KMS-11 (cell line): ENCODE results near the gene CNOT3.

Experiments
- H2AFZ ChIP-seq: fragments of 200-600 bp; sonication (generic); 2 replicates; pipeline ENCODE4 v1.6.1; 2016; ENCODE audit warnings: antibody characterized with exemption, mixed run types, low read depth
- H3K27ac ChIP-seq: fragments of 200-600 bp; sonication (generic); 2 replicates; pipeline ENCODE4 v1.6.1; 2016; ENCODE audit warnings: mild to moderate bottlenecking, mixed run types
- H3K27me3 ChIP-seq: fragments of 200-600 bp; sonication (generic); 2 replicates; pipeline ENCODE4 v1.6.1; 2017; ENCODE audit warnings: mild to moderate bottlenecking, low read depth, mixed run types, moderate library complexity; ENCODE audit not compliant: insufficient read depth
- H3K36me3 ChIP-seq: fragments of 200-600 bp; sonication (generic); 2 replicates; pipeline ENCODE4 v1.6.1; 2017; ENCODE audit warnings: mild to moderate bottlenecking, mixed run types; ENCODE audit not compliant: insufficient read depth
- H3K4me1 ChIP-seq: fragments of 200-600 bp; sonication (generic); 2 replicates; pipeline ENCODE4 v1.6.1; 2016; ENCODE audit warnings: mild to moderate bottlenecking, low read depth, mixed run types; ENCODE audit not compliant: poor library complexity, severe bottlenecking
- H3K4me2 ChIP-seq: fragments of 200-600 bp; sonication (generic); 2 replicates; pipeline ENCODE4 v1.7.0; 2016; ENCODE audit warnings: mild to moderate bottlenecking, mixed run types
- H3K4me3 ChIP-seq: fragments of 200-600 bp; sonication (generic); IDR thresholded peaks from 2 replicates; pipeline ENCODE4 v1.6.1; 2017; ENCODE audit warnings: low read depth, low read length, mixed read lengths; ENCODE audit not compliant: insufficient read depth
- H3K79me2 ChIP-seq: fragments of 200-600 bp; sonication (generic); 2 replicates; pipeline ENCODE4 v1.6.1; 2016; ENCODE audit warnings: low read depth, mixed run types; ENCODE audit not compliant: insufficient read depth
- H3K9ac ChIP-seq: fragments of 200-600 bp; sonication (generic); 2 replicates; pipeline ENCODE4 v1.6.1; 2016; ENCODE audit warnings: mild to moderate bottlenecking, mixed run types
- H4K20me1 ChIP-seq: fragments of 200-600 bp; sonication (generic); 2 replicates; pipeline ENCODE4 v1.6.1; 2016; ENCODE audit warnings: mild to moderate bottlenecking, mixed run types; ENCODE audit not compliant: insufficient read depth
- CTCF ChIP-seq: fragments of 200-600 bp; sonication (generic); conservative IDR thresholded peaks from 2 replicates; pipeline ENCODE4 v1.6.1; 2017; ENCODE audit warnings: low read depth, mild to moderate bottlenecking, antibody characterized with exemption, low read length, moderate library complexity, mixed read lengths

CNOT3 gene

GRCh38 chr19:54136864-54137698, 481 bp upstream of the CNOT3 start:
- Histone ChIP-seq H3K79me2 (peaks cover 43% of the 10 kb centered on the region), H2AFZ (peak overlapping the region; percentile 72), H3K4me3 (no peak overlapping the region), H3K4me2 (peak overlapping the region; percentile 95), H3K9ac (peak overlapping the region; percentile 99), H3K4me1 (peaks cover 16% of the 10 kb centered on the region), H3K27me3 (no peaks in the 10 kb centered on the region), H3K36me3 (no peaks in the 10 kb centered on the region), H4K20me1 (no peaks in the 10 kb centered on the region), H3K27ac (peak overlapping the region; percentile 84)
- no peak for TF ChIP-seq CTCF

GRCh38 chr19:54138489-54139256, 1.1 kb downstream of the CNOT3 start:
- Histone ChIP-seq H3K9ac (peak overlapping the region; percentile 99), H3K79me2 (peaks cover 53% of the 10 kb centered on the region), H3K4me1 (peaks cover 16% of the 10 kb centered on the region), H3K4me2 (peak overlapping the region; percentile 43), H4K20me1 (no peaks in the 10 kb centered on the region), H2AFZ (no peak overlapping the region), H3K36me3 (no peaks in the 10 kb centered on the region), H3K27ac (no peak overlapping the region), H3K27me3 (no peaks in the 10 kb centered on the region), H3K4me3 (peak overlapping the region; percentile 31)
- no peak for TF ChIP-seq CTCF

- Histone ChIP-seq H4K20me1 (no peaks in the 10 kb centered on the region), H3K27ac (no peak overlapping the region), H3K79me2 (peaks cover 53% of the 10 kb centered on the region), H3K36me3 (peaks cover 3% of the 10 kb centered on the region; the same call in 1 of the 2 replicates), H3K27me3 (no peaks in the 10 kb centered on the region; the same call in 1 of the 2 replicates), H3K4me2 (no peak overlapping the region), H3K9ac (no peak overlapping the region), H3K4me1 (peaks cover 8% of the 10 kb centered on the region), H3K4me3 (no peak overlapping the region), H2AFZ (no peak overlapping the region)
- no peak for TF ChIP-seq CTCF
Measured at GRCh38 chr19:54141356-54141755, 3.8 kb downstream of the CNOT3 start.

- no peak for TF ChIP-seq CTCF
- Histone ChIP-seq H3K79me2 (peaks cover 53% of the 10 kb centered on the region), H3K27ac (no peak overlapping the region), H3K36me3 (peaks cover 3% of the 10 kb centered on the region; the same call in 1 of the 2 replicates), H3K9ac (no peak overlapping the region), H3K4me2 (no peak overlapping the region), H3K4me3 (no peak overlapping the region), H2AFZ (no peak overlapping the region), H3K27me3 (no peaks in the 10 kb centered on the region; the same call in 1 of the 2 replicates), H4K20me1 (no peaks in the 10 kb centered on the region), H3K4me1 (peaks cover 8% of the 10 kb centered on the region)
Measured at GRCh38 chr19:54142166-54142780, 4.7 kb downstream of the CNOT3 start.
